Keratinocyte (primary cell): ENCODE results near the gene ALOXE3. TPM values are rescaled to one million over a fixed set of nuclear protein-coding genes. Genes with fewer than 3 reads are reported as not detected.

Experiments
- DNase-seq: peaks from one replicate; pipeline ENCODE4 v3.0.0-alpha.2; 2011; ENCODE audit warnings: low read depth, missing footprints, low spot score
- FAIRE-seq: peaks from 2 replicates; lab custom pipeline; 2011; peaks lifted over from hg19 to GRCh38; lab: Jason Lieb, UNC
- H2AFZ ChIP-seq: 2 replicates; pipeline ENCODE4 v1.6.0; 2012; ENCODE audit warnings: low read length, control low read depth, inconsistent platforms; ENCODE audit not compliant: control insufficient read depth
- H3K27ac ChIP-seq: 2 replicates; pipeline ENCODE4 v1.5.1; 2011; ENCODE audit warnings: low read length; ENCODE audit not compliant: control insufficient read depth, insufficient read depth
- H3K27me3 ChIP-seq: 3 replicates; pipeline ENCODE4 v1.6.0; 2011; ENCODE audit warnings: low read length; ENCODE audit not compliant: control insufficient read depth, insufficient read depth; ENCODE audit errors: extremely low read depth
- H3K36me3 ChIP-seq, 2 experiments: 2 replicates in 1 of 2; 3 replicates in 1 of 2; pipeline ENCODE4 v1.5.1; 2011; ENCODE audit warnings: low read length in 2 of 2, mild to moderate bottlenecking in 1 of 2; ENCODE audit not compliant: control insufficient read depth in 2 of 2, insufficient read depth in 2 of 2; ENCODE audit errors: extremely low read depth in 1 of 2
- H3K4me1 ChIP-seq: 3 replicates; pipeline ENCODE4 v1.5.1; 2011; ENCODE audit warnings: low read length; ENCODE audit not compliant: control insufficient read depth, insufficient read depth; ENCODE audit errors: extremely low read depth
- H3K4me2 ChIP-seq: 3 replicates; pipeline ENCODE4 v1.6.0; 2011; ENCODE audit warnings: low read depth, low read length; ENCODE audit not compliant: control insufficient read depth, insufficient read depth; ENCODE audit errors: extremely low read depth
- H3K4me3 ChIP-seq, 3 experiments: fragments of 200-600 bp in 1 of 3; sonication (generic) in 1 of 3; 2 replicates in 2 of 3; 3 replicates in 1 of 3; pipeline ENCODE4 v1.5.1; 2011 to 2016; ENCODE audit warnings: low read length in 3 of 3, mild to moderate bottlenecking in 3 of 3, control low read depth in 2 of 3, inconsistent platforms in 1 of 3, low read depth in 1 of 3, mixed read lengths in 1 of 3, mixed run types in 1 of 3, moderate library complexity in 1 of 3; ENCODE audit not compliant: control insufficient read depth in 2 of 3, insufficient read depth in 2 of 3; ENCODE audit errors: extremely low read depth in 1 of 3
- H3K79me2 ChIP-seq: 2 replicates; pipeline ENCODE4 v1.6.0; 2012; ENCODE audit warnings: low read length; ENCODE audit not compliant: control insufficient read depth, insufficient read depth
- H3K9ac ChIP-seq: 3 replicates; pipeline ENCODE4 v1.6.0; 2011; ENCODE audit warnings: low read length; ENCODE audit not compliant: control insufficient read depth, insufficient read depth; ENCODE audit errors: extremely low read depth
- H3K9me1 ChIP-seq: 3 replicates; pipeline ENCODE4 v1.6.0; 2011; ENCODE audit warnings: low read length; ENCODE audit not compliant: control insufficient read depth, insufficient read depth; ENCODE audit errors: extremely low read depth
- H3K9me3 ChIP-seq: 2 replicates; pipeline ENCODE4 v1.5.1; 2012; ENCODE audit warnings: low read depth, low read length; ENCODE audit not compliant: control insufficient read depth
- H4K20me1 ChIP-seq: 3 replicates; pipeline ENCODE4 v1.6.0; 2011; ENCODE audit warnings: low read length; ENCODE audit not compliant: control insufficient read depth, insufficient read depth; ENCODE audit errors: extremely low read depth
- CTCF ChIP-seq, 3 experiments: IDR thresholded peaks in 1 of 3; conservative IDR thresholded peaks in 1 of 3; optimal IDR thresholded peaks in 1 of 3; 2 replicates in 2 of 3; 3 replicates in 1 of 3; pipeline versions ENCODE3 to v1.5.1; 2011; ENCODE audit warnings: low read length in 3 of 3, mild to moderate bottlenecking in 3 of 3, moderate library complexity in 2 of 3, control low read depth in 1 of 3, inconsistent platforms in 1 of 3; ENCODE audit not compliant: insufficient read depth in 2 of 3; ENCODE audit errors: extremely low read depth in 1 of 3
- EZH2 ChIP-seq: IDR thresholded peaks from one replicate; pipeline ENCODE4 v1.6.1; 2012; ENCODE audit warnings: inconsistent platforms, mild to moderate bottlenecking, low read length, moderate library complexity
- dilution Hi-C: fragments of 300-500 bp; cut with MboI; formaldehyde crosslinking; loops from one replicate; pipeline ENCODE4 v1.7.0; 2020; ENCODE audit warnings: low sequenced_read_pairs; ENCODE audit not compliant: extremely low pct_ligation_motif_present
- polyA plus RNA-seq, 5 experiments: library from polyadenylated mRNA; depleted of rRNA in 3 of 5; stranded (reverse) in 3 of 5; stranded (forward) in 1 of 5; unstranded in 1 of 5; fragments of >200 nt; gene quantifications; 1 replicate in 1 of 5; 2 replicates in 3 of 5; 3 replicates in 1 of 5; pipeline versions ENCODE4 v1.2.1 to v1.2.3, GENCODE V29; 2011 to 2012; ENCODE audit warnings: missing spikeins in 2 of 5, low read depth in 1 of 5, low replicate concordance in 1 of 5

Gene ALOXE3
- polyA plus RNA-seq, 1 donor (not counting 4 experiments of a cell fraction or from before 2014, with no cell fraction given), result 2.7 TPM

GRCh38 chr17:8100763-8101162 is 17.6 kb downstream of the ALOXE3 start:
- no peak for DNase-seq
- dilution Hi-C loops, result no loop called here
- H3K4me1 ChIP-seq, result peaks cover 16% of the 10 kb centered on the region

GRCh38 chr17:8100111-8100510 is 18.2 kb downstream of the ALOXE3 start:
- Histone ChIP-seq H4K20me1 (no peaks in the 10 kb centered on the region), H3K9ac (no peak overlapping the region), H2AFZ (no peak overlapping the region), H3K4me1 (peaks cover 12% of the 10 kb centered on the region), H3K79me2 (no peaks in the 10 kb centered on the region), H3K9me1 (no peaks in the 10 kb centered on the region), H3K4me3 (no peak overlapping the region), H3K4me2 (no peak overlapping the region), H3K27me3 (no peaks in the 10 kb centered on the region), H3K9me3 (no peaks in the 10 kb centered on the region), H3K27ac (no peak overlapping the region), H3K36me3 (no peaks in the 10 kb centered on the region)
- FAIRE-seq, result no peak
- DNase-seq, result no peak
- TF ChIP-seq EZH2, result no peak
- TF ChIP-seq CTCF (optimal IDR thresholded peaks at IDR 0.05 in 1 of 3, IDR thresholded peaks at IDR 0.05 in 1 of 3, conservative IDR thresholded peaks at IDR 0.05 in 1 of 3; ENCODE audit: extremely low read depth in 1 of 3, insufficient read depth in 2 of 3, low read length in 3 of 3), result no peak
- dilution Hi-C loops, result no loop called here

More at GRCh38 chr17:8100763-8101162, 17.6 kb downstream of the ALOXE3 start:
- Histone ChIP-seq H3K36me3 (no peaks in the 10 kb centered on the region), H3K4me3 (no peak overlapping the region), H3K9ac (no peak overlapping the region), H4K20me1 (no peaks in the 10 kb centered on the region), H3K27ac (no peak overlapping the region), H3K9me1 (no peaks in the 10 kb centered on the region), H3K9me3 (no peaks in the 10 kb centered on the region), H3K79me2 (no peaks in the 10 kb centered on the region), H3K4me2 (no peak overlapping the region), H2AFZ (no peak overlapping the region), H3K27me3 (no peaks in the 10 kb centered on the region)
- FAIRE-seq, result no peak
- TF ChIP-seq CTCF (optimal IDR thresholded peaks at IDR 0.05 in 1 of 3, IDR thresholded peaks at IDR 0.05 in 1 of 3, conservative IDR thresholded peaks at IDR 0.05 in 1 of 3; ENCODE audit: extremely low read depth in 1 of 3, insufficient read depth in 2 of 3, low read length in 3 of 3) (no peak), EZH2 (no peak)
